H9 (cell line): ENCODE results near the gene ST6GALNAC6. TPM values are rescaled to one million over a fixed set of nuclear protein-coding genes. Genes with fewer than 3 reads are reported as not detected.
A peak's percentile ranks its signal among the peaks of the same experiment; 100 is the strongest.

Experiments used
- DNase-seq: peaks from one replicate; pipeline ENCODE4 v3.0.0-alpha.2; 2017
- H2AFZ ChIP-seq: one replicate; pipeline ENCODE4 v1.6.1; 2013; ENCODE audit warnings: mild to moderate bottlenecking, low read length, control low read depth, moderate library complexity
- H2AK5ac ChIP-seq: 2 replicates; pipeline ENCODE4 v1.6.1; 2013; ENCODE audit warnings: low read length, control low read depth, mixed read lengths; ENCODE audit not compliant: insufficient read length
- H2BK120ac ChIP-seq: one replicate; pipeline ENCODE4 v1.6.1; 2013; ENCODE audit warnings: low read depth, mild to moderate bottlenecking, low read length, control low read depth, inconsistent platforms; ENCODE audit not compliant: poor library complexity, severe bottlenecking
- H2BK12ac ChIP-seq: 2 replicates; pipeline ENCODE4 v1.6.1; 2013; ENCODE audit warnings: low read length, control low read depth, mixed read lengths, low read depth; ENCODE audit not compliant: insufficient read length
- H2BK15ac ChIP-seq: 2 replicates; pipeline ENCODE4 v1.6.1; 2013; ENCODE audit warnings: low read depth, low read length, control low read depth
- H2BK20ac ChIP-seq: one replicate; pipeline ENCODE4 v1.6.1; 2013; ENCODE audit warnings: low read depth, mild to moderate bottlenecking, low read length, control low read depth, inconsistent platforms; ENCODE audit not compliant: poor library complexity, severe bottlenecking
- H2BK5ac ChIP-seq: 2 replicates; pipeline ENCODE4 v1.6.1; 2013; ENCODE audit warnings: low read length, control low read depth, mixed read lengths; ENCODE audit not compliant: insufficient read length
- H3K14ac ChIP-seq: 2 replicates; pipeline ENCODE4 v1.6.1; 2013; ENCODE audit warnings: low read length, control low read depth; ENCODE audit not compliant: insufficient read depth
- H3K18ac ChIP-seq: 2 replicates; pipeline ENCODE4 v1.6.1; 2013; ENCODE audit warnings: low read depth, mild to moderate bottlenecking, mixed read lengths, low read length, control low read depth; ENCODE audit not compliant: insufficient read length
- H3K23ac ChIP-seq: 2 replicates; pipeline ENCODE4 v1.6.1; 2013; ENCODE audit warnings: low read length, control low read depth, mixed read lengths, low read depth; ENCODE audit not compliant: insufficient read length
- H3K23me2 ChIP-seq: 2 replicates; pipeline ENCODE4 v1.6.1; 2013; ENCODE audit warnings: low read depth, mild to moderate bottlenecking, mixed read lengths, low read length, control low read depth; ENCODE audit not compliant: insufficient read length, poor library complexity, severe bottlenecking
- H3K27ac ChIP-seq: 2 replicates; pipeline ENCODE4 v1.5.1; 2013; ENCODE audit warnings: low read length, control low read depth, mixed read lengths, low read depth; ENCODE audit not compliant: insufficient read length
- H3K27me3 ChIP-seq: 2 replicates; pipeline ENCODE4 v1.6.1; 2013; ENCODE audit warnings: low read length, control low read depth, inconsistent platforms; ENCODE audit not compliant: insufficient read depth
- H3K4ac ChIP-seq: 2 replicates; pipeline ENCODE4 v1.6.1; 2013; ENCODE audit warnings: low read depth, mild to moderate bottlenecking, control low read depth, inconsistent platforms, low read length, moderate library complexity
- H3K4me1 ChIP-seq: 2 replicates; pipeline ENCODE4 v1.6.1; 2013; ENCODE audit warnings: low read length, control low read depth, inconsistent platforms; ENCODE audit not compliant: insufficient read depth
- H3K4me2 ChIP-seq: 2 replicates; pipeline ENCODE4 v1.6.1; 2013; ENCODE audit warnings: low read length, control low read depth, mixed read lengths; ENCODE audit not compliant: insufficient read length, insufficient read depth
- H3K56ac ChIP-seq: 2 replicates; pipeline ENCODE4 v1.6.1; 2013; ENCODE audit warnings: low read depth, mild to moderate bottlenecking, mixed read lengths, low read length, control low read depth; ENCODE audit not compliant: insufficient read length
- H3K79me1 ChIP-seq: 2 replicates; pipeline ENCODE4 v1.6.1; 2013; ENCODE audit warnings: low read depth, mild to moderate bottlenecking, moderate library complexity, low read length, control low read depth, inconsistent platforms; ENCODE audit not compliant: insufficient read depth, poor library complexity, severe bottlenecking
- H3K79me2 ChIP-seq: 2 replicates; pipeline ENCODE4 v1.6.1; 2013; ENCODE audit warnings: low read length, control low read depth, inconsistent platforms; ENCODE audit not compliant: insufficient read depth
- H3K9ac ChIP-seq: 2 replicates; pipeline ENCODE4 v1.6.1; 2013; ENCODE audit warnings: low read length, control low read depth, mixed read lengths; ENCODE audit not compliant: insufficient read length; ENCODE audit errors: extremely low read depth
- H3K9me3 ChIP-seq: one replicate; pipeline ENCODE4 v1.6.1; 2013; ENCODE audit warnings: low read depth, low read length, inconsistent platforms; ENCODE audit not compliant: control insufficient read depth
- H3T11ph ChIP-seq: one replicate; pipeline ENCODE4 v1.6.1; 2013; ENCODE audit warnings: mild to moderate bottlenecking, low read length, control low read depth, inconsistent platforms
- H4K20me1 ChIP-seq: one replicate; pipeline ENCODE4 v1.6.1; 2013; ENCODE audit not compliant: control insufficient read depth, insufficient read length, insufficient read depth
- H4K5ac ChIP-seq: 2 replicates; pipeline ENCODE4 v1.6.1; 2013; ENCODE audit warnings: low read depth, mild to moderate bottlenecking, mixed read lengths, low read length, control low read depth; ENCODE audit not compliant: insufficient read length
- H4K8ac ChIP-seq: replicated peaks from 2 replicates; pipeline ENCODE4 v1.6.1; 2013; ENCODE audit warnings: low read length, control low read depth, mixed read lengths, low read depth; ENCODE audit not compliant: insufficient read length
- H4K91ac ChIP-seq: 2 replicates; pipeline ENCODE4 v1.6.1; 2013; ENCODE audit warnings: low read depth, mild to moderate bottlenecking, moderate library complexity, mixed read lengths, low read length, control low read depth; ENCODE audit not compliant: insufficient read length
- H3K27ac Mint-ChIP-seq, 3 experiments: 2 replicates in 2 of 3; 3 replicates in 1 of 3; pipeline ENCODE4 v1.8.0; 2020 to 2021; ENCODE audit warnings: mixed read lengths in 3 of 3, mild to moderate bottlenecking in 1 of 3, moderate library complexity in 1 of 3
- H3K27me3 Mint-ChIP-seq: 2 replicates; pipeline ENCODE4 v1.8.0; 2021; ENCODE audit warnings: low read depth, mild to moderate bottlenecking, moderate library complexity, mixed read lengths
- H3K36me3 Mint-ChIP-seq, 3 experiments: 2 replicates in 2 of 3; 3 replicates in 1 of 3; pipeline ENCODE4 v1.8.0; 2020 to 2021; ENCODE audit warnings: low read depth in 3 of 3, mixed read lengths in 3 of 3; ENCODE audit not compliant: insufficient read depth in 1 of 3
- H3K4me1 Mint-ChIP-seq, 2 experiments: 2 replicates each; pipeline ENCODE4 v1.8.0; 2020; ENCODE audit warnings: mixed read lengths in 2 of 2
- H3K4me3 Mint-ChIP-seq, 2 experiments: 2 replicates in 1 of 2; 3 replicates in 1 of 2; pipeline ENCODE4 v1.8.0; 2020 to 2021; ENCODE audit warnings: mild to moderate bottlenecking in 2 of 2, mixed read lengths in 2 of 2, moderate library complexity in 1 of 2
- H3K9me3 Mint-ChIP-seq, 2 experiments: 2 replicates in 1 of 2; 3 replicates in 1 of 2; pipeline ENCODE4 v1.8.0; 2020; ENCODE audit warnings: mild to moderate bottlenecking in 2 of 2, mixed read lengths in 2 of 2, moderate library complexity in 1 of 2
- CTCF ChIP-seq: fragments of 200-600 bp; sonication (generic); conservative IDR thresholded peaks from 3 replicates; pipeline ENCODE4 v1.8.0; 2021; ENCODE audit warnings: antibody characterized with exemption, mild to moderate bottlenecking
- WGBS: extraction: QIAGEN DNeasy Blood & Tissue Kit; methylation state at CpG from one replicate; pipeline ENCODE4 v1.1.7; 2013; ENCODE audit warnings: missing lambda C conversion rate, low lambda C conversion rate, mixed read lengths; ENCODE audit not compliant: insufficient read length; ENCODE audit errors: extremely low coverage; 5-methylcytosine and 5-hydroxymethylcytosine counted together
- total RNA-seq: library from RNA; stranded (reverse); gene quantifications from 2 replicates; pipeline ENCODE4 v1.2.1, GENCODE V29; 2021

Gene ST6GALNAC6
- total RNA-seq, 1 experiment from 2014 or later: 29.8 TPM

GRCh38 chr9:127869310-127870152 lies 29.9 kb downstream of the ST6GALNAC6 start:
- H3K36me3 Mint-ChIP-seq: peaks cover 0 to 13% (median 0%) of the 10 kb centered on the region in 3 experiments; a peak in 3 of 7 replicates
- H4K8ac ChIP-seq: no peak overlapping the region
- H3K27me3 Mint-ChIP-seq: no peaks in the 10 kb centered on the region
- H4K91ac ChIP-seq: no peak overlapping the region
- H2BK5ac ChIP-seq: no peak overlapping the region
- H2BK120ac ChIP-seq: no peak overlapping the region
- WGBS: no CpG with 5 or more reads among the region's 18 CpGs
- H2AFZ ChIP-seq: no peak overlapping the region
- no peak overlapping the region for H2BK12ac ChIP-seq
- no peaks in the 10 kb centered on the region for H4K20me1 ChIP-seq
- H3K4me2 ChIP-seq: no peak overlapping the region
- H3K18ac ChIP-seq: no peak overlapping the region
- no peaks in the 10 kb centered on the region for H3K9me3 ChIP-seq
- H3T11ph ChIP-seq: no peak overlapping the region
- H3K9me3 Mint-ChIP-seq: no peaks in the 10 kb centered on the region
- H4K5ac ChIP-seq: no peak overlapping the region
- peaks cover 4 to 15% of the 10 kb centered on the region in 2 experiments; a peak in 3 of 4 replicates for H3K4me1 Mint-ChIP-seq
- no peak overlapping the region for H3K9ac ChIP-seq
- no peak overlapping the region for H3K4ac ChIP-seq
- peak; percentile 95 for TF ChIP-seq CTCF
- no peak overlapping the region; a peak in 1 of 7 replicates for H3K27ac Mint-ChIP-seq
- H3K79me1 ChIP-seq: no peaks in the 10 kb centered on the region
- no peaks in the 10 kb centered on the region for H3K27me3 ChIP-seq
- H3K4me3 Mint-ChIP-seq: peak overlapping the region in 1 of 2 experiments; percentile 24; a peak in 1 of 5 replicates
- H3K56ac ChIP-seq: no peak overlapping the region
- no peak overlapping the region for H2AK5ac ChIP-seq
- H2BK15ac ChIP-seq: no peak overlapping the region
- no peak overlapping the region for H3K27ac ChIP-seq
- H2BK20ac ChIP-seq: no peak overlapping the region
- DNase-seq: peak; percentile 93
- H3K79me2 ChIP-seq: no peaks in the 10 kb centered on the region
- no peak overlapping the region for H3K14ac ChIP-seq
- H3K23me2 ChIP-seq: no peaks in the 10 kb centered on the region
- no peak overlapping the region for H3K23ac ChIP-seq
- H3K4me1 ChIP-seq: no peaks in the 10 kb centered on the region
